MCF 10A (cell line): ENCODE measurements around the gene IGFN1. TPM values are rescaled to one million over a fixed set of nuclear protein-coding genes. Genes with fewer than 3 reads are reported as not detected.

ENCODE experiments used
- BruUV-seq: library from RNA; stranded (reverse); fragments of 400-500 nt; replicated peaks from 2 replicates; lab custom pipeline; 2021; lab: Mats Ljungman, UMichigan
- CTCF ChIA-PET: fragments of 300-600 bp; sonication (Branson Sonifier 250); formaldehyde crosslinking; extraction: SDS; loops from one replicate; lab custom pipeline; 2021; ENCODE audit warnings: antibody characterized with exemption, inconsistent platforms; lab: Yijun Ruan, JAX
- POLR2A ChIA-PET: fragments of 300-600, 350-650 bp; sonication (Branson Sonifier 250); formaldehyde crosslinking; extraction: SDS; loops from one replicate; lab custom pipeline; 2020; ENCODE audit warnings: antibody characterized with exemption, inconsistent platforms; lab: Yijun Ruan, JAX
- DNase-seq: peaks from one replicate; pipeline ENCODE4 v3.0.0-alpha.2; 2018; ENCODE audit not compliant: unreplicated experiment
- H3K27ac Mint-ChIP-seq: one replicate; pipeline ENCODE4 v1.8.0; 2022; ENCODE audit warnings: mild to moderate bottlenecking, low read depth, mixed read lengths; ENCODE audit not compliant: unreplicated experiment
- H3K27me3 Mint-ChIP-seq: one replicate; pipeline ENCODE4 v1.8.0; 2022; ENCODE audit warnings: mixed read lengths; ENCODE audit not compliant: insufficient read depth, unreplicated experiment
- H3K36me3 Mint-ChIP-seq: one replicate; pipeline ENCODE4 v1.8.0; 2022; ENCODE audit warnings: mild to moderate bottlenecking, moderate library complexity, mixed read lengths; ENCODE audit not compliant: insufficient read depth, unreplicated experiment
- H3K4me1 Mint-ChIP-seq: one replicate; pipeline ENCODE4 v1.8.0; 2022; ENCODE audit warnings: mixed read lengths; ENCODE audit not compliant: insufficient read depth, unreplicated experiment
- H3K4me3 Mint-ChIP-seq: one replicate; pipeline ENCODE4 v1.8.0; 2022; ENCODE audit warnings: mild to moderate bottlenecking, moderate library complexity, mixed read lengths; ENCODE audit not compliant: unreplicated experiment
- H3K9me3 Mint-ChIP-seq: one replicate; pipeline ENCODE4 v1.8.0; 2022; ENCODE audit warnings: mixed read lengths; ENCODE audit not compliant: unreplicated experiment
- intact Hi-C: fragments of 100-400 bp; cut with micrococcal nuclease; formaldehyde crosslinking; loops from 2 replicates; pipeline ENCODE4 v1.14.1; 2022
- total RNA-seq: library from RNA; stranded (reverse); gene quantifications from 2 replicates; pipeline ENCODE4 v1.2.3, GENCODE V29; 2022
- TF ChIP-seq, protein P1 (sequence below): fragments of 200-600 bp; IDR thresholded peaks from one replicate; pipeline ENCODE4 v1.8.0; 2022; ENCODE audit warnings: antibody characterized with exemption, mild to moderate bottlenecking; ENCODE audit not compliant: unreplicated experiment

The IGFN1 gene
- total RNA-seq, 1 experiment from 2014 or later, result 0.26 TPM

DNA sequence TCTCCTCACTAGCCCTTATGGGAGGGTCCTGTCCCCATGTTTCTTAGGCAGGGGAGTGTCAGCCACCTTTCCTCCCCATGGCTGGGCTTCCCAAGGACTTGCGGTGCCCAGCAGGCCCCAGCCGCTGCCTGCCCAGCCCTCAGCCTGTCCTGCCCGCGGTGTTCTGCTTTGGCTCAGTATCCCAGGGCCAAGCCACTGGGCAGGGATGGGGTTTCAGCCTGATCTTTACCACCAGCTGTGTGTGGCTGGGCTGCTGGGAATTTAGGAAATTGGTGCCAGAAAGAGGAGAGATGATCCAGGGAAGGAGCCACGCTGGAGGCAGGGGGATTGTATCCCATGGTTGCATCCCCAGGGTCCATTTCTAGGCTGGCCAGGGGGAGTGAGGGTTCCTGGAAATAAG, 6.9 kb upstream of the IGFN1 start:
- H3K4me1 Mint-ChIP-seq, result peaks cover 6% of the 10 kb centered on the region
- H3K27me3 Mint-ChIP-seq, result peaks cover 15% of the 10 kb centered on the region
- intact Hi-C loops, result loop anchor here (2.0 kb wide), 1 partner anchor 39 kb away; no protein-coding TSS in a partner anchor
- no peak for DNase-seq
- ChIA-PET CTCF (interaction anchor here (0.6 to 7.9 kb wide), 23 partner anchors 9 to 1091 kb away, joined by 3 to 109 read pairs (median 4); partner anchors contain the start of gene TMEM9), POLR2A (interaction anchor here (0.7 to 1.7 kb wide), 3 partner anchors 14 to 117 kb away, joined by 3 to 6 read pairs (median 4); partner anchors contain the start of gene TMEM9)
- TF ChIP-seq, protein P1, sequence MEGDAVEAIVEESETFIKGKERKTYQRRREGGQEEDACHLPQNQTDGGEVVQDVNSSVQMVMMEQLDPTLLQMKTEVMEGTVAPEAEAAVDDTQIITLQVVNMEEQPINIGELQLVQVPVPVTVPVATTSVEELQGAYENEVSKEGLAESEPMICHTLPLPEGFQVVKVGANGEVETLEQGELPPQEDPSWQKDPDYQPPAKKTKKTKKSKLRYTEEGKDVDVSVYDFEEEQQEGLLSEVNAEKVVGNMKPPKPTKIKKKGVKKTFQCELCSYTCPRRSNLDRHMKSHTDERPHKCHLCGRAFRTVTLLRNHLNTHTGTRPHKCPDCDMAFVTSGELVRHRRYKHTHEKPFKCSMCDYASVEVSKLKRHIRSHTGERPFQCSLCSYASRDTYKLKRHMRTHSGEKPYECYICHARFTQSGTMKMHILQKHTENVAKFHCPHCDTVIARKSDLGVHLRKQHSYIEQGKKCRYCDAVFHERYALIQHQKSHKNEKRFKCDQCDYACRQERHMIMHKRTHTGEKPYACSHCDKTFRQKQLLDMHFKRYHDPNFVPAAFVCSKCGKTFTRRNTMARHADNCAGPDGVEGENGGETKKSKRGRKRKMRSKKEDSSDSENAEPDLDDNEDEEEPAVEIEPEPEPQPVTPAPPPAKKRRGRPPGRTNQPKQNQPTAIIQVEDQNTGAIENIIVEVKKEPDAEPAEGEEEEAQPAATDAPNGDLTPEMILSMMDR, result no peak
- H3K36me3 Mint-ChIP-seq, result no peaks in the 10 kb centered on the region
- no TSS peak for BruUV-seq
- no peak overlapping the region for H3K27ac Mint-ChIP-seq
- H3K9me3 Mint-ChIP-seq, result peaks cover 7% of the 10 kb centered on the region
- H3K4me3 Mint-ChIP-seq, result no peak overlapping the region

DNA sequence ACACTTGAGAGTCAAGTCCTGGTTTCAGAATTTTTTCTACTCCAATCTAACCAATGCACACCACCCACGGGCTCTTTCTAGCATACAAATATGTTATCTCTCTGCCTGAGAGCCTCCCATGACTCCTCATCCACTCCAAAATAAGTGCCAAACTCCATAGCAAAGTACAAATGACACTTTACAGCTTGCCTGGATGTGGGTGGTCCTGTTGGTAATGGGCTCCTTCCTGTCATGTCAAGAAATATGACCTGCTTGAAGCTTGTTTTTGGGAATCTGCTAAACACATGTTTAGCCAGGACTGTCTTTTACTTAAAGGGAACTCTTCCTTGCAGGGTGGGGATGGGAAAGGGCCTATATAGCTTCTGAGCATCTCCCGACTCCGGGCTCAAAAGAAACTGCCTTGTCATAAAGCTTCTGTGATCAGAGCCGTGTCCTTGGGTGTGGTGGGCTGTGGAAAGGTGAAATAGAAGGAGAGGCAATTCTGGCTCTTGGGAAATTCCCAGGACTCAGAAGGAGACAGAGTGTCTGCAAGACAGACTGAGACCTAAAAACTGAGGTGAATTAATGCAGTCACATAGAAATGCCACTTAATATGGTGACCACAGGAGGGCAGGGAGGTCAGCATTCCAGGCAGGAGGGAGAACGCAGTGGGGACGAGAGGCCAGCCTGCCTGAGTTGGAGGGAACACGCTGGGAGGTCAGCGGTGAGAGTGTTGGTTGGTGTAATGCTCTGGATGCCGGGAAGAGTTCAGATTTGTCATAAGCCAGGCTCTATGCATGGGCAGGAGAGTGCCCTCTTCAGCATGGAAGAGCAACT, 6.1 kb upstream of the IGFN1 start:
- peaks cover 6% of the 10 kb centered on the region for H3K4me1 Mint-ChIP-seq
- CTCF ChIA-PET, result interaction anchor here (0.6 to 7.9 kb wide), 36 partner anchors 8 to 1090 kb away, joined by 3 to 109 read pairs (median 4); partner anchors contain the start of gene TMEM9
- H3K4me3 Mint-ChIP-seq, result no peak overlapping the region
- intact Hi-C loops, result loop anchor here (1.0 to 2.0 kb wide), 3 partner anchors 35 to 98 kb away; no protein-coding TSS in a partner anchor
- peak; percentile 90 for DNase-seq
- H3K36me3 Mint-ChIP-seq, result no peaks in the 10 kb centered on the region
- H3K9me3 Mint-ChIP-seq, result peaks cover under 1% of the 10 kb centered on the region
- no peak overlapping the region for H3K27ac Mint-ChIP-seq
- BruUV-seq, result no TSS peak
- H3K27me3 Mint-ChIP-seq, result peaks cover 22% of the 10 kb centered on the region
- TF ChIP-seq, protein P1, result peak; percentile 94
- POLR2A ChIA-PET, result interaction anchor here (0.7 to 1.7 kb wide), 6 partner anchors 8 to 117 kb away, joined by 3 to 6 read pairs (median 3); partner anchors contain the start of gene TMEM9

DNA sequence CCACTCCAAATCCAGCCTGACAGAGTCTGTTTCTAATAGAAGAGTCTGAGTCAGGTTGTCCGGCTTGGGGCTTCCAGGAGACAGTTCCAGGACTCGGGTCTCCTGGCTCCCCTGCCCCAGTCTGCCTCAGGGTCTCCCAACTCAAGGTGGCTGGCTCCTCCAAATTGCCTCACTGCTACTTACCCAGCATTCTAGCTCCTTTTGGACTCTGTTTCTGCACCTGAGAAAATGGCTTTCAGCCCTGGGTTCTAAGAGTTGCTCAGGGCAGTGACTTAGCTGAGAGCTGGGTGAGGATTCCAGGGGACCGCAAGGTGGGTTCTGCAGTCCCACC, 5.5 kb upstream of the IGFN1 start:
- no peaks in the 10 kb centered on the region for H3K36me3 Mint-ChIP-seq
- POLR2A ChIA-PET, result interaction anchor here (0.8 to 1.7 kb wide), 4 partner anchors 8 to 38 kb away, joined by 3 to 6 read pairs (median 3); no protein-coding TSS in a partner anchor
- H3K4me3 Mint-ChIP-seq, result no peak overlapping the region
- no peak for DNase-seq
- H3K27ac Mint-ChIP-seq, result no peak overlapping the region
- intact Hi-C loops, result loop anchor here (1.0 to 2.0 kb wide), 3 partner anchors 36 to 99 kb away; no protein-coding TSS in a partner anchor
- TF ChIP-seq, protein P1, result no peak
- peaks cover 28% of the 10 kb centered on the region for H3K27me3 Mint-ChIP-seq
- no peaks in the 10 kb centered on the region for H3K9me3 Mint-ChIP-seq
- no TSS peak for BruUV-seq
- H3K4me1 Mint-ChIP-seq, result peaks cover 6% of the 10 kb centered on the region
- CTCF ChIA-PET, result interaction anchor here (0.6 to 7.9 kb wide), 23 partner anchors 11 to 322 kb away, joined by 3 to 109 read pairs (median 5); partner anchors contain the start of gene TMEM9
